ENCODE measurements around the gene KRTAP9-9.

KRTAP9-9 gene

GRCh38 chr17:41287050-41287449 lies 31.9 kb downstream of the KRTAP9-9 start:
- CTCF ChIA-PET, result interaction anchor here (0.6 kb wide), 1 partner anchor 331 kb away, joined by 3 read pairs; no protein-coding TSS in a partner anchor

GRCh38 chr17:41294016-41294415 lies 38.8 kb downstream of the KRTAP9-9 start:
- POLR2A ChIA-PET, result no interaction called here
- CTCF ChIA-PET, result interaction anchor here (0.8 kb wide), 2 partner anchors 27 to 29 kb away, joined by 3 to 6 read pairs; no protein-coding TSS in a partner anchor
- TF ChIP-seq CTCF (IDR thresholded peaks at IDR 0.05; ENCODE audit: insufficient read depth, low read length, missing control alignments), result no peak
- H3K4me3 ChIP-seq (ENCODE audit: low read depth, low read length), result no peak overlapping the region
- no peak for DNase-seq (ENCODE audit: low read depth, low spot score)

More at GRCh38 chr17:41287050-41287449, 31.9 kb downstream of the KRTAP9-9 start:
- TF ChIP-seq CTCF (IDR thresholded peaks at IDR 0.05; ENCODE audit: insufficient read depth, low read length, missing control alignments), result no peak
- POLR2A ChIA-PET, result no interaction called here
- no peak for DNase-seq (ENCODE audit: low read depth, low spot score)
- H3K4me3 ChIP-seq (ENCODE audit: low read depth, low read length), result no peak overlapping the region

- no peak for DNase-seq (ENCODE audit: low read depth, low spot score)
- no peak for TF ChIP-seq CTCF (IDR thresholded peaks at IDR 0.05; ENCODE audit: insufficient read depth, low read length, missing control alignments)
- no peak overlapping the region for H3K4me3 ChIP-seq (ENCODE audit: low read depth, low read length)
- ChIA-PET POLR2A (no interaction called here), CTCF (no interaction called here)
Measured at GRCh38 chr17:41296846-41297245, 41.7 kb downstream of the KRTAP9-9 start.

- CTCF ChIA-PET, result no interaction called here
- no peak for TF ChIP-seq CTCF (IDR thresholded peaks at IDR 0.05; ENCODE audit: insufficient read depth, low read length, missing control alignments)
- POLR2A ChIA-PET, result no interaction called here
- no peak overlapping the region for H3K4me3 ChIP-seq (ENCODE audit: low read depth, low read length)
- no peak for DNase-seq (ENCODE audit: low read depth, low spot score)
Measured at GRCh38 chr17:41298458-41299135, 43.4 kb downstream of the KRTAP9-9 start.

GRCh38 chr17:41301204-41301790 lies 46.1 kb downstream of the KRTAP9-9 start:
- no peak overlapping the region for H3K4me3 ChIP-seq (ENCODE audit: low read depth, low read length)
- CTCF ChIA-PET, result interaction anchor here (1.2 kb wide), 1 partner anchor 21 kb away, joined by 9 read pairs; no protein-coding TSS in a partner anchor
- POLR2A ChIA-PET, result no interaction called here
- DNase-seq (ENCODE audit: low read depth, low spot score), result no peak
- TF ChIP-seq CTCF (IDR thresholded peaks at IDR 0.05; ENCODE audit: insufficient read depth, low read length, missing control alignments), result no peak
